Retina (tissue), 1 donor: ENCODE measurements around the gene RPL13.
"Not testable (repeated sequence)": the region's sequence is repeated elsewhere in the genome, so short reads cannot be mapped to it uniquely, and the experiment has no call there.

Experiments
- DNase-seq: peaks from one replicate; pipeline ENCODE4 v3.0.0-alpha.2; 2016

Gene RPL13

GRCh38 chr16:89564476-89565255 lies 4.2 kb downstream of the RPL13 start:
- no peak for DNase-seq

- DNase-seq, result no peak
Observed at GRCh38 chr16:89565256-89565505, 4.7 kb downstream of the RPL13 start.

- peak; percentile 78 for DNase-seq
Observed at GRCh38 chr16:89565506-89566372, 5.3 kb downstream of the RPL13 start.

GRCh38 chr16:89567656-89568594 lies 7.4 kb downstream of the RPL13 start:
- no peak for DNase-seq

- DNase-seq, result no peak
Observed at GRCh38 chr16:89569506-89570341, 9.2 kb downstream of the RPL13 start.

- no peak for DNase-seq
Observed at GRCh38 chr16:89570342-89570923, 10.0 kb downstream of the RPL13 start.

GRCh38 chr16:89570983-89571598 lies 10.6 kb downstream of the RPL13 start:
- DNase-seq, result not testable (repeated sequence)

- DNase-seq, result no peak
Observed at GRCh38 chr16:89571636-89572035, 11.2 kb downstream of the RPL13 start.

GRCh38 chr16:89572073-89572484 lies 11.6 kb downstream of the RPL13 start:
- no peak for DNase-seq

GRCh38 chr16:89572485-89573205 lies 12.2 kb downstream of the RPL13 start:
- no peak for DNase-seq

GRCh38 chr16:89573826-89574680 lies 13.6 kb downstream of the RPL13 start:
- no peak for DNase-seq

GRCh38 chr16:89574681-89575246 lies 14.3 kb downstream of the RPL13 start:
- DNase-seq, result peak; percentile 85

GRCh38 chr16:89575247-89576152 lies 15.0 kb downstream of the RPL13 start, which contains the start of gene CPNE7:
Gene CPNE7 (plus strand): TSS chr16:89575758. CDS start chr16:89575898, 140 bp downstream.
- no peak for DNase-seq

GRCh38 chr16:89576153-89577054 lies 15.9 kb downstream of the RPL13 start:
- DNase-seq, result no peak

- DNase-seq, result no peak
Observed at GRCh38 chr16:89577055-89577759, 16.7 kb downstream of the RPL13 start.

GRCh38 chr16:89579351-89579750 lies 18.9 kb downstream of the RPL13 start:
- DNase-seq, result no peak
